HG03469 (cell line): ENCODE measurements around the gene ZMPSTE24.

Experiments used
- ATAC-seq: cut with Tn5 transposase; IDR thresholded peaks from one replicate; pipeline ENCODE4 v1.9.1; 2021; ENCODE audit warnings: mild to moderate bottlenecking, moderate library complexity, moderate number of reproducible peaks; ENCODE audit not compliant: unreplicated experiment

ZMPSTE24 gene

DNA sequence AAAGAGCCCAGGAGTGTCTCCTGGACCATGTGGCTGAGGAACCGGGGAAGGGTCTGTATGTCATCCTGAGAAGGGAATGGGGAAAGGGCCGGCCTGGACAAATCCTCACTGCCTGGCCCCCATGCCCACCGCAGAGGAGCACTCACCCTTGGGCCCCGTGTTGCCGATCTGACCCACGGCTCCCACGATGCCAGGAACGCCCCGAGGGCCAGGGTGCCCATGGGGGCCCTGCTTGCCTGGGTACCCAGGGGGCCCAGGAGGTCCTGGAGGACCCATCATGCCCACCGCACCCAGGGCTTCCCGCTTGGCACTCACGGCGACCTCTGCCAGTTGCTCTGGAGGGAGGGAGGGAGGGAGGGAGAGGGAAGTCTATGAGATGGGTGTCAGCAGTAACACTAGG lies 44.4 kb downstream of the ZMPSTE24 start:
- ATAC-seq, result no peak

DNA sequence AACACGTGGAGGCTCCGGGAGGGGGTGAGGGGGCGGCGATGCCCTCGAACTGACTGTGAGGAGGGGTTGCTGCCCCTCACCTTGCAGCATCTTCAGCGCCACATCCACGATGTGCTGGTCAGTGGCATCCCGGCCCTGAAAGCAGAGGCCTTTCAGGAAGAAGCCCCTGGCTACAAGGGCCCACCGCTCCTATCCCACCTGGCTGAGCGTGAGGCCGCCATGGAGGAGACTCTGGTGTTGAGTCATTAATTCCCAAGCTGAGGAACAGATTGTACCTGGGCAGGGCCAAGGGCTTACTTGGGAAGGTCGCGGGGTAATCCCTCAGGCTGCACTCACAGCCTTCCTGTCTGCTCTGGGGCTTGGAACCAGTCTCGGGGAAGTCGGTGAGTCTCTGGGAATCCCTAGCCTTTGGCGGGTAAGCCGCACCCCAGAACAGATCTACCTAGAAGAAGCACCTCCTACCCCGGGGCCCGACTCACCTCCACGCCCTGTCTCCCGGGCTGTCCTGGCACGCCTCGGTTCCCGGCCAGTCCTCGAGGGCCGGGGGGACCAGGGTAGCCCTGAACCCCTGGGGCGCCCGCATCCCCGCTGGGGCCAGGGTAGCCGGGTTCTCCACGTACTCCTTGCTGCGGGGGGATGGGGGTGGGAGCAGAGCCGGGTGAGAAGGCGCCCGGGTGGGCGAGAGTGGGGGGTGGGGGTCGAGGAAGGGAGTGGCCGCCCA lies 45.2 kb downstream of the ZMPSTE24 start:
- no peak for ATAC-seq

DNA sequence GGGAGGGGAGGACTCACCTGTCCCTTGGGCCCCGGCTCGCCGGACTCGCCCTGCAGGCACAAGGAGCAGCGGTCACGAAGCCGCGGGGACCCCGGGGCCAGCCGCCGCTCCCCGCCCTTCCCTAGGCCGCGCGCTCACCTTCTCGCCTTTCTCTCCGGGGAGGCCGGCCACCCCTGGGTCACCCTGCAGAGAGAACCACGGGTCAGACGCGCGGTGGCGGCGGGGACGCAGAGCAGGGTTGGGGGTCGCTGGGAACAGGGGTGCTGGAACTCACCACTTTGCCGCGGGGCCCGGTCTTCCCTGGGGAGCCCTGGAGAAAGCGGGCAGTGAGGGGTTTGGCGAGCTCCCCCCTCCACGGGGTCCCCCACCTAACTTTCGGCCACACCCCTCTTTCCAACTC lies 45.8 kb downstream of the ZMPSTE24 start:
- no peak for ATAC-seq

DNA sequence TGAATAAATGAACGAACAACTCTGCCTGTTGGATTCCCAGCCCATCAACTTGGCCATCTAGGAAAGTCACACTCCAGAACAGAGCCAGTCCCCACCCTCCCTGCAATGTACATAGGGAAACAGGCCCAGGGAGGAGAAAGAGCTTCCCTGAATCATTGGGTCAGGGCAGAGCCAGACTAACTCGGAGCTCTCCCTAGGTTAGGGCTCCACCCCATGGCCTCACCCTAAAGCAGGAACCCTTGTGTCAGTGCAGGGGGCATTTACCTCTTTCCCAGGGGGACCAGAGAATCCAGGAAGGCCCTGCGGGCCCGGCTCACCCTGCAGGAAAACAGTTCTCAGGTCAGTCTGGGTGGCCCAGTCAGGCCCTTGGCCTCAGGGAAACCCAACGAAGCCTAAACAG lies 47.4 kb downstream of the ZMPSTE24 start:
- ATAC-seq, result no peak

DNA sequence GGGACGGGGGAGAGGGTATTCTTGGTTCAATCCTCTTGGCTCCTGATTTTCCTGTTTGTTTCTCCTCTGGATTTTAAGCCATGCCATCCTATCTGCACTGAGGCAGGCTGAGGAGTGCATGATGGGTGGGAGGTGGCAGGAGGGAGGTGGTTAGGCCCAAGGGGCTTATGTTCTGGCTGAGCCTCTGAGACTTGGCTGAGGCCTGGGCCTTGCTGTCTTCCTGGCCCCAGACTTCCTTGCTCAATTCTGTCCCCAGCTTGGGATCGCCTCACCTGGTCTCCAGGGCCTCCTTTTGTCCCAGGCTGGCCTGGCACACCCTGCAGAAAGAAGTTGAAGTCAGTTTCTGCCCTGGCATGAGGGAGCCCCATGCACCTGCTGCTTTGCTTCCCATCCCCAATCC lies 47.8 kb downstream of the ZMPSTE24 start:
- no peak for ATAC-seq

DNA sequence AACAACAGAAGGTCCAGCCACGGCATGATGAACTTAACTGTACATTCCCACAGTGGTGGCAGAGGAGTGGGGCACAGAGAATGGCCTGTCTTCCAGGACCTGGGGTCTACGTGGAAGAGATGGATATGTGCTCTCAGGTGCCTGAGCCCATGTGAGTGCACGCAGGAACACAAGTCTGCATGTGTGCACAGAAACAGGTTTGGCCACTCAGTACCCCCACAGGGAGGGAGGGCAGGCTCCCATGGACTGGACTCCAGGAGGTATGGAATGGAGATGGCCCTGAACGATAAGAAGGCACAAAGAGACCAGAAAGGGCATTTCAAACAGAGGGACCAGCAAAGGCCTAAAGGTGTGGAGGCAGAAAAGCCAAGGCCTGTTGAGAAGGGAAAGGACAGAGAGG lies 48.3 kb downstream of the ZMPSTE24 start:
- ATAC-seq, result no peak

DNA sequence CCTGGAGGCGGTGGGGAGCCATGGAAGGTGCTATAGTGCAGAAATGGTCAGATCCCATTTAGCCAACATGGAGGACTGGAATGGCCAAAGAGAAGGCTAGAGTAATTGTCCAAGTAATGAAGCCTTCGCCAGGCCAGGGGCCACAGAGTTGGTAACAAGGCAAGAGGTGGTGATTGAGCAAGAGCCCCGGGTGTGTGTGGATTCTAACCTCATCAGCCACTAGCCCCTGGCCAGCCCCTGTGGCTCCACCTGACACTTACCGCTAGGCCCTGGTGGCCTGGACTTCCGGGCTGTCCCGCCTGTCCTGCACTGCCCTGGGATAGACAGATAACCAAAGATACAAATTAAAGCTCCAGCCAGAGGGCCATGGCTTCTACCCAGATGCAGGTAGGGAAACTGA lies 49.1 kb downstream of the ZMPSTE24 start:
- no peak for ATAC-seq

DNA sequence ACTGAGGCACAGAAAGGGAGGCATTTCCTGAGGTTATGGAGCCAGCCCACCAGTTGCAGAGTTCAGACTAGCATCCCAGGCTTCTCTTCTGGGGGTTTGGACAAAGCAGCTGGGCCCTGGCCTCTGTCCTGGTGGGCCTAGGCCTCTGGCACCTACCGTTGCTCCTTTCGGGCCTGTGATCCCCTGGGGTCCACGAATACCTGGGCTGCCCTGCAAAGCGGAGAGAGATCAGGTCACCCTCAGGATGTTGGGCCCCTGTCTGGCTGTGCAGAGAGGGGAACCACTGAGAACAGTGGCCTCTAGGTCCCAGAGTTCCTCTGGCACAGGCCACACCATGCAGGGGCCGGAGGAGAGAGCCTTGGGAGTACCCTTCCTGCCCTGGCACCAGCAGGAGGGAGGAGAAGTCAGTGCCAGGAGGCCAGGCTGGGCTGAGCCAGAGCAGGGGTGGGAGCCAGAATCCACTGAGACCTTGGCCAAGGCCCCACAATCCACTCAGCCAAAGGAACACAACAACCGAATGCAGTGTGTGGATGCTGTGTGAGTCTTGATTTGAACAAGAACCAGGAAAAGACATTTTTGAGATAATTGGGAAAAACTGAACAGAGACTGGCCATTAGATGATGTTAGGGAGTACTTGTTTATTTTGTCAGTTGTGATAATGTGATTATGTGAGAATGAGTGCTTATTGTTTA lies 50.1 kb downstream of the ZMPSTE24 start:
- no peak for ATAC-seq

DNA sequence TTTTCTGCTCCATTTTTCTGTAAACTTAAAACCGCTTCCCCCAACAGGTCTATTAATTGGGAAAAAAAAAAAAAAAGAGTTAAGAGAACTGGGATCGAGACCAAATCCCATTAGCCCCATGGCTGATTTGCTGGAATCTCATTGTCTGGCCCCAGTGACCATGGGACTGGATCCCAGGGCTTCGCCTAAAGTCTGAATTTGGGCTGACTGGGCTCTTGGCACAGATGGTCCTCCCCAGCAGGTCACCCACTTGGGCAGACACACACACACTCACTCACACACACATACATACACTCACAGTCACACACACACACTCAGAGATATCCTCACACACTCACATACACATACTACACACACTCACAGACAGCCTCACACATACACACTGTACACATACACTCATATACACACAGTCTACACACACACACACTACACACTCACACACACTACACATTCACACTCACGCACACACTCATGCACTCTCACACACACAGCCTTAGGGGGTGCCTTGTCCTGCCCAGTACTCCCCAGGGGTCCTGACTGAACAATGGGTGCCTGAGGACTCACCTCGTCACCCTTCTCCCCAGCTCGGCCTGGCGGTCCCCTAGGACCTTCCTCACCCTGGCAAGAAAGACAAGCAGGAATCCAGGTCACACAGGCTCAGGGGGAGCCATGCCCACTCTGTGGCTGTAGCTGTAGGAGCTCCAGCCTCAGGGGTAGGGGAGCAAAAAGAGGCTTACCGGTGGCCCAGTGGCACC lies 51.5 kb downstream of the ZMPSTE24 start:
- ATAC-seq, result no peak

DNA sequence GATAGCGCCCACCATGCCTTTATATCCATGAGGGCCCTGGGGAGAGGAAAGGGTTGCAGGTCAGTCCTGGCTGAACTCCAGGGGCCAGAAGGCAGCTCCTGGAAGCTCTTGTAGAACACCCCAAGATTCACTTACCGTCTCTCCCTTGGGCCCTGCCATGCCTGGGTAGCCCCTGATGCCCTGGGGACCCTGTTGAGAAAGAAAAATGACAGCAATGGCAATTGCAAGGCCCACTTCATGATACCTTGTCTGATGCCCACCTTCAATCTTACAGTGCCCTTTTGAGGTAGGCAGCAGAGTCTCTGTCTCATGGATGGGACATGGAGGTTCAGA lies 52.1 kb downstream of the ZMPSTE24 start:
- ATAC-seq, result no peak

DNA sequence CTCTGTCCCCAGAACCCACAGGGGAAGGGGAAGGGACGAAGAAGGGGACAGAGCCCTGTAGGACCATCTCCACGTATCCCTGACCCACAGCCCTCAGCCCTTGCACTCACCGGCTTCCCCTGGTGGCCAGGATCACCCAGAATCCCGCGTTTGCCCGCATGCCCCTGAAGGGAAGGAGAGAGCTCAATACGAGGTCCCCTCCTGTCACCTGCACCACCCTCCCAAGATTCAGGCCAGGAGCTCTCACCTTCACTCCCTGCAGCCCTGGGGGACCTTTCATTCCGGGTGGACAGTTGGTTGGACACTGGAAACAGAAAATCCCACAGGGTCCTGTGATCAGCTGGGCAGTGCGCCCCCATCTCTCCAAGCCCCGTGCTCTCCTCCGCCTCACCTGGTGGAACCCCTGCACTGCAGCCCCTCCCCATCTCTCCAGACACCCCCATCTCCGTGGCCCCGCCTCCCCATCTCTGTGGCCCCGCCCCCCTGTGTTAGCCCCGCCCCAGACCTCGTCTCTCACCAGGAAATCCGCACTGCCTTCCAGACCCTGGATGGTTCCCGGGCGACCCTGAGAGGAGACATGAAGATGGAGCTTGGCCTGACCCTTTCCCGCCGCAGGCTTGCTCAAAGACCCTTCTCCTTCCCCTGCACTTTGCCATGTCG lies 53.1 kb downstream of the ZMPSTE24 start:
- ATAC-seq, result no peak

DNA sequence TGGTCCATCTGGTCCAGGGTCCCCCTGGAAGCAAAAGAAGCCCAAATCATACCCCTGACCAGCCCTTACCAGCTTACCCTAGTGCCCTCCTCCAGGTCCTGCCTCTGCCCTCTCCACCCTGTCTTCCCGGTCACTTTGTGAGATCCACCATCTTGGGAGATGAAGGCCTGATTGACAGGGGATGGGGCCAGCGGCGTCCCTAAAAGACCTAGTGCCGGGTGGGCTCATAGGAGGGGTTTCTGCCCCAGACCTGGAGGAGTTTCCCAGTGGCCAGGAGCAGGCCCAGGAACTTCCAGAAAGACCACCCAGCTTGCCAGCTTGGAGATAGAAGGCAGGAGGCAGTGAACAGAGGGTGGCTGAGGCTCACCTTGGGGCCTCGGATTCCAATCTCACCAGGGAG lies 53.7 kb downstream of the ZMPSTE24 start:
- ATAC-seq, result no peak

DNA sequence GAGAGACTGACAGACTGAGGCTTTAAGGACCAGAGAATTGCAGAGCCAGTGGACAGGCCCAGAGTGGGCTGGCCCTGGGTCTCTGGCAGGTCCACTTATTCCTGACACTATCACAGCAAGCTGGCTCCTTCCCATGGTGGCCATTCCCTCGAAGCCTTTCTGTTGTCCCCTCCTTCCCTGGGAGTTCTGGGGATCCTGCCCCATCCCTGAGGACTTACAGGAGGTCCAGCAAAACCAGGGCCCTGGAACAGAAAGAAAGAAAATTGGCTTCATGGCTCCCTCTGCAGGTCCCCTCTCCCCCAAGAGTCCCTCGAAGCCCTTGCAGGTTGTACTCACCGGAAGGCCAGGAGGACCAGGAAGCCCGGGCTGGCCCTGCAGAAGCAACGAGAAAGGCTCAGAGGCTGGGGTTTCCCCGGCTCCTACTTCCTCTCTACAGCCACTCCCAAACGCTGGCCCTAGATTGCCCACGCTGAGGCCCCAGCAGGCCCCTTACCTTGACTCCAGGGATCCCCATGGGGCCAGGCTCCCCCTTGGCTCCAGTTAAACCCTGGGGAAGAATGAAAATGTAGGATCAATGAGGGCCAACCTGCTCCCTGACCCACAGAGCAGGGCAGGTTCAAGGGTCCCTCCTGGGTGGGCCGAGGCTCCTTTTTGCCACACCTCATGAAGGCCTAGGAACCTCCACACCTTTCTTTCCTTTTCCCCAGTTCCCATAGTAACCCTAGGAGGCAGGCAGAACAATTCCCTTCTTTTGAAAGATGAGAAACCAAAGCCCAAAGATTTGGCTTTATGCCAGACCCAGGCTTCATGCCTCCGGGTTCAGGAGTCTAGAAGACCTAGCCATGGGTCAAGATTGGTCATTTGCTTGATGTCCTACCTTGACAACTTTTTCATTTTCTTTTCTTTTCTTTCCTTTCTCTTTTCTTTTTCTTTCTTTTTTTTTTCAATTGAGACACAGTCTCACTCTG lies 54.5 kb downstream of the ZMPSTE24 start:
- no peak for ATAC-seq

DNA sequence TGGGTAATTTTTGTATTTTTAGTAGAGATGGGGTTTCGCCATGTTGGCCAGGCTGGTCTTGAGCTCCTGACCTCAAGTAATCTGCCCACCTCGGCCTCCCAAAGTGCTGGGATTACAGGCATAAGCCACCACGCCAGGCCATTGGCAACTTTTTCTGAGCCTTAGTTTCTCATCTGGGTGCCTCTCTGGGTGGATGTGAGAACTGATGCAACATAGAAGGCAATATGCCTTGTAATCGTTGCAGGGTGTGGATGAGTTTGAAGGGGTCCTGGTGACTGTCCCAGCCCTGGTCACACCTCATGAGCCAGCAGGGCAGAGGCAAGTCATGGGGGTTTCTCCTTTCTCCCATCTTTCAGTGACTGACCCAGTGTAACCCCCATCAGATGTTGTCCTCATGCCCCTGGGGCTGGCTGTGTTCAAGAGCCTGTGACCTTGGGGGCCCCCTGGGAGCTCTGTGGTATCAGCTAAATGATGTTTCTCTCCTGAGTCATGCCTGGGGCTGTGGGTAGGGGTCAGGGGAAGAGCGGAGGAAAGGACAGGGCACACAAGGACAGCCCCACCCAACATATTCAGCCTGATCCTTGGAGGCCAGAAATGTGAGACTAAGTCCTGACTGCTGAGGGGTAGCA lies 55.4 kb downstream of the ZMPSTE24 start:
- no peak for ATAC-seq

DNA sequence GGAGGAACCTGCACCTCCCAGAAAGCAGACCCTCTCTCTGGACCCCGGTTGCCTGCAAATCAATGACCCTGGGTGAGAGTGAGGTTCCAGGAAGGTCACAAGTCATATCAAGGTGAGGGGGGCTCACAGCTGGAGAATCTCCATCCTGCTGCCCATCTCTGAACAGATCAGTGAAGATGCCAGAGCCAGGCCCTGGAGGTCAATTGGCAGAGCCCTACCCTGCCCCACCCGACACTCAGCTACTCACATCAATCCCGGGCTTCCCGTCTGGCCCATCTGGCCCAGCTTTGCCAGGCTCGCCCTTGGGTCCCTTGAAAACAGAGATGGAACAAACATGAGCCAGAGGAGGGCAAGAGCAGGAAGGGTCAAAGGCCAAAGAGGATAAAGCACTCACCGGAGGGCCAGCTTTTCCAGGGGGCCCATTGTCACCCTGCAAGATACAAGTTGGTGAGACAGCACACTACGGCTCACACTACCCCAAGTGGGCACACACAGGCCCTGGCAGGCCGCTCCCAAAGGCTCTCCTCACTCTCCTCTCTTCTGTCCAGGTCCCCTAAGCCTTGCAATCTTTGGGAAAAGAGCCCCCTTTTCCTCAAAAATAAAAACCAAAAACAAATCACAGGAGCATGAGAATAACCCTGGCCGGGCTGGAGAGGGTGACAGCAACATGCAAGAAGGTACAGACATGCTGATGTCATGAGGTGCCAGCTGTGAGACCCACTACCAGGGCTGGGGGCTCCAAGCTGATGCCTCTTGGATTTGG lies 56.1 kb downstream of the ZMPSTE24 start:
- ATAC-seq, result no peak

DNA sequence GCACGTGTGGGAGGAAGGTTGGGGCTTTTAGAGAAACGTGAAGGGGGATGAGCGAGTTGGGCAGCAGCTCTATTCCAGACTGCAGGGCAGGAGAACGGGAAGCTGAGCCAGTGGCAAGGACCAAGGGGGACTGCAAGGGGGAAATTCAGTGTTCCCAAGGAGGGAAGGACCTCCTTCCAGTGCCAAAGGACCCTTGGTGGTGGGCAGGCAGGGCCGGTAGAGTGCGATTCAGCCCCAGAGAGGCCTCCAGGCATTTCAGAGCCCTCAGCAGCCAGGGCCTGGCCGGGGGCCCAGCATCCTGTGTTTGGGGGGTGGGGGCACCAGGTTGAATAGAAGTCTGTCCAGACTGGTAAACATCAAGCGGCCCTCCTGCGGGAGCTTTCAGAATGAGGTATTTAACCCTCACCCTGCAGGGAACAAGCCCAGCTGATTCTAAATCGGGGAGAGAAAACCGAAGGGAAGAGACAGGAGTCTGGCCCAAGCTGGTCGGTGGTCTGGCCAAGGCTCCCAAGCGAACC lies 56.7 kb downstream of the ZMPSTE24 start:
- ATAC-seq, result no peak

DNA sequence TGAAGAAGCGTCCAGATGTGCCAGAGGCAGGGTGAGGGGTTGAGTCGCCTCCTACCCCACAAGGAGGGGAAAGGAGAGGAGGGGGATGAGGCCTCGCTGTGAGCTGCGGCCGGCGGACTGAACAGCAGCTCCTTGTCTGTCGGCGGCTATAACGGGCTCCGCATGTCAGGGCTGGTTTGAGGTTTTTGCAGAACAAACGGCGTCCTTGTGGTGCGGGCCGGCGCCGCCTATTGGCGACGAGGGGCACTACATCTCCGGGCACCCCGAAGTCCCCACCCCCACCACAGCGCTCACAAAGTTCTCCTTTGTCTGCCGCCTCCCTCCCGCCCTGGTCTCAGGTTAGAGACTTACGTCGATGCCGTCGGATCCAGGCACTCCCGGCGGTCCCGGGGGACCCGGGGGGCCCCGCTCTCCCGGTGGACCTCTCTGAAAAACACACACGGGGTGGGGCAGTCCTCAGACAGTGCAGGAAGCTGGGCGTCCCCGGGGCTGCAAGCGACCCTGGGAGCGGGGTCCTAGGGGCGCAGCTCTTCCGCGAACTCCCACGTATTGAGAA lies 57.3 kb downstream of the ZMPSTE24 start:
- ATAC-seq, result no peak

DNA sequence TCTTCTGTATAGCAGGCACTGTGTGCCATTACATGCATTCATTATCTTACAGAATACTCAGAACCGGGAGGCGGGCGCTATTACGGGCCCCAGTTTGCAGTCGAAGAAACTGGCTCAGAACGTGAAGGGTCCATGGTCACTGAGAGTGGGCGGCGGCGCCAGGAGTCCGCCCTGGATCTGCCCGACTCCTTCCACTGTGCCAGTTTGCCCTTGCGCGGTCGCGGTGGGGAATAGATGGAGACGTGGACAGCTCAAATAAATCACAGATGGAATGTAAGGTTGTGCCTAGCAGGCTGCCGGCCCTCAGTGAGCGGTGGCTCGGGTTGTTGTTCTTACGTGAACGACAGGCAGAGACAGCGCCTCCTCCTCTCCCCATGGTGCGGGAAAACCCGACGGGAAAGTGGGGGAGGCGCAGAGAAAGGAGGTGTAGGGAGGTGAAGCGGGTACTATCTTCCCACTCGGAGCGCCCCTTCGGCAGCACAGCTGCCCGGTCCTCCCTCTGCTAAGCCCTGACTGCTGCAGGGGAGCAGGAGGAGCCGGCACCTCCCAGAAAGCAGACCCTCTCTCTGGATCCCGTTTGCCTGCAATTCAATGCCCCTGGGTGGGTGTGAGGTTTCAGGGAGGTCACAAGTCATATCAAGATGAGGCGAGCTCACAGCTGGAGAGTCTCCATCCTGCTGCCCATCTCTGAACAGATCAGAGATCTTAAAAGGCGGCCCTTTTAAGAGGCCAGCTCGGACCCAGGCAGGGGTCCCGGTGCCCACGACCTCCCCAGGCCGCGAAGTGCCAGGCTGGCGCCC lies 58.0 kb downstream of the ZMPSTE24 start:
- no peak for ATAC-seq
